Tibial nerve (tissue), 4 donors: Measurements from ENCODE around the gene ST3GAL3. TPM values are rescaled to one million over a fixed set of nuclear protein-coding genes. Genes with fewer than 3 reads are reported as not detected.

Source experiments
- DNase-seq, 2 donors: peaks; one replicate each; pipeline ENCODE4 v3.0.0-alpha.2; 2019; ENCODE audit warnings: low spot score in 2 of 2
- H3K27ac ChIP-seq, 4 donors: fragments of 200-600 bp; sonication (generic) in 3 of 4; one replicate each; pipeline ENCODE4 v1.5.1; 2017 to 2019; ENCODE audit warnings: mild to moderate bottlenecking in 1 of 4
- H3K27me3 ChIP-seq, 2 donors: fragments of 200-600 bp; sonication (generic) in 1 of 2; one replicate each; pipeline versions ENCODE4 v1.5.1 to v1.6.0; 2017 to 2019
- H3K36me3 ChIP-seq, 3 donors: fragments of 200-600 bp; sonication (generic); one replicate each; pipeline ENCODE4 v1.5.1; 2018 to 2019
- H3K4me1 ChIP-seq, 4 donors: fragments of 200-600 bp; sonication (generic) in 3 of 4; one replicate each; pipeline ENCODE4 v1.5.1; 2017 to 2019
- H3K4me3 ChIP-seq, 4 donors: fragments of 200-600 bp; sonication (generic) in 3 of 4; one replicate each; pipeline ENCODE4 v1.5.1; 2017 to 2019; ENCODE audit warnings: mild to moderate bottlenecking in 1 of 4, moderate library complexity in 1 of 4
- H3K9me3 ChIP-seq, 4 donors: fragments of 200-600 bp; sonication (generic) in 3 of 4; one replicate each; pipeline ENCODE4 v1.5.1; 2017 to 2019
- CTCF ChIP-seq, 5 experiments: fragments of 200-600 bp in 3 of 5; fragments of 450-650 bp in 2 of 5; sonication (generic) in 3 of 5; IDR thresholded peaks; one replicate each; pipeline ENCODE4 v1.5.1; 2016 to 2019; ENCODE audit warnings: antibody characterized with exemption in 5 of 5, mild to moderate bottlenecking in 3 of 5, moderate library complexity in 2 of 5
- EP300 ChIP-seq, 2 donors: sonication (generic); formaldehyde crosslinking; IDR thresholded peaks; one replicate each; pipeline ENCODE4 v1.6.1; 2017; ENCODE audit warnings: antibody characterized with exemption in 2 of 2, mild to moderate bottlenecking in 1 of 2
- POLR2A ChIP-seq, 2 donors: fragments of 450-650 bp; IDR thresholded peaks; one replicate each; pipeline ENCODE4 v1.6.1; 2017; ENCODE audit warnings: antibody characterized with exemption in 2 of 2, mild to moderate bottlenecking in 2 of 2, moderate library complexity in 2 of 2
- WGBS, 2 donors: methylation state at CpG; one replicate each; pipeline ENCODE4 v1.1.5; 2018; 5-methylcytosine and 5-hydroxymethylcytosine counted together
- total RNA-seq, 4 donors: library from RNA; depleted of rRNA; stranded (reverse); fragments of >200 nt; gene quantifications; one replicate each; pipeline ENCODE4 v1.1.0, GENCODE V29; 2016

Gene ST3GAL3
- total RNA-seq, 4 donors from 2014 or later = 20.7 to 27.0 (median 24.1) TPM

- Histone ChIP-seq H3K4me3 (no peak overlapping the region), H3K9me3 (no peaks in the 10 kb centered on the region), H3K36me3 (peaks cover 0 to under 1% (median 0%) of the 10 kb centered on the region in 3 donors), H3K27me3 (no peaks in the 10 kb centered on the region), H3K27ac (no peak overlapping the region), H3K4me1 (peaks cover 0 to 29% (median 2%) of the 10 kb centered on the region in 4 donors)
- WGBS, 2 donors = 65 to 72% methylated on average over 5 of the region's 5 CpGs
- DNase-seq = no peak
- no peak for TF ChIP-seq EP300 (IDR thresholded peaks at IDR 0.05)
- TF ChIP-seq CTCF (IDR thresholded peaks at IDR 0.05) = no peak
- no peak for TF ChIP-seq POLR2A (IDR thresholded peaks at IDR 0.05)
These were observed 59.6 kb downstream of the ST3GAL3 start for GRCh38 chr1:43766818-43767525.

GRCh38 chr1:43768168-43768567, 60.8 kb downstream of the ST3GAL3 start:
- Histone ChIP-seq H3K4me3 (no peak overlapping the region), H3K9me3 (no peaks in the 10 kb centered on the region), H3K27ac (no peak overlapping the region), H3K27me3 (no peaks in the 10 kb centered on the region), H3K4me1 (peaks cover 0 to 23% (median under 1%) of the 10 kb centered on the region in 4 donors), H3K36me3 (peaks cover 0 to 5% (median 0%) of the 10 kb centered on the region in 3 donors)
- TF ChIP-seq CTCF (IDR thresholded peaks at IDR 0.05) (no peak), EP300 (IDR thresholded peaks at IDR 0.05) (no peak), POLR2A (IDR thresholded peaks at IDR 0.05) (no peak)
- no peak for DNase-seq

GRCh38 chr1:43769350-43769908, 62.1 kb downstream of the ST3GAL3 start:
- H3K27ac ChIP-seq = no peak overlapping the region
- TF ChIP-seq POLR2A (IDR thresholded peaks at IDR 0.05) (no peak), CTCF (IDR thresholded peaks at IDR 0.05) (no peak), EP300 (IDR thresholded peaks at IDR 0.05) (no peak)
- peaks cover 0 to 17% (median 0%) of the 10 kb centered on the region in 4 donors for H3K4me1 ChIP-seq
- DNase-seq = no peak
- H3K36me3 ChIP-seq = peaks cover 0 to 5% (median 0%) of the 10 kb centered on the region in 3 donors
- H3K4me3 ChIP-seq = no peak overlapping the region
- H3K27me3 ChIP-seq = no peaks in the 10 kb centered on the region
- no peaks in the 10 kb centered on the region for H3K9me3 ChIP-seq
- WGBS, 2 donors = 75 to 83% methylated on average over 4 of the region's 4 CpGs

GRCh38 chr1:43770111-43770510, 62.8 kb downstream of the ST3GAL3 start:
- no peaks in the 10 kb centered on the region for H3K9me3 ChIP-seq
- H3K27me3 ChIP-seq = no peaks in the 10 kb centered on the region
- WGBS, 2 donors = 81 to 92% methylated on average over 2 of the region's 2 CpGs
- no peak overlapping the region for H3K27ac ChIP-seq
- peaks cover 0 to 5% (median 0%) of the 10 kb centered on the region in 3 donors for H3K36me3 ChIP-seq
- no peak for DNase-seq
- H3K4me3 ChIP-seq = no peak overlapping the region
- peaks cover 0 to 17% (median 0%) of the 10 kb centered on the region in 4 donors for H3K4me1 ChIP-seq
- no peak for TF ChIP-seq POLR2A (IDR thresholded peaks at IDR 0.05)
- no peak for TF ChIP-seq CTCF (IDR thresholded peaks at IDR 0.05)
- TF ChIP-seq EP300 (IDR thresholded peaks at IDR 0.05) = no peak

- no peak overlapping the region for H3K27ac ChIP-seq
- peaks cover 0 to 11% (median 0%) of the 10 kb centered on the region in 3 donors for H3K36me3 ChIP-seq
- H3K27me3 ChIP-seq = no peaks in the 10 kb centered on the region
- 93 to 94% methylated on average over 5 of the region's 5 CpGs for WGBS, 2 donors
- H3K9me3 ChIP-seq = no peaks in the 10 kb centered on the region
- peaks cover 0 to 11% (median 0%) of the 10 kb centered on the region in 4 donors for H3K4me1 ChIP-seq
- DNase-seq = no peak
- TF ChIP-seq POLR2A (IDR thresholded peaks at IDR 0.05) (no peak), CTCF (IDR thresholded peaks at IDR 0.05) (no peak), EP300 (IDR thresholded peaks at IDR 0.05) (no peak)
- no peak overlapping the region for H3K4me3 ChIP-seq
These were observed 65.6 kb downstream of the ST3GAL3 start for GRCh38 chr1:43772978-43773377.
